Retinal pigment epithelial cell (primary cell): Measurements from ENCODE around the gene ALG2.
"Not testable (repeated sequence)": the region's sequence is repeated elsewhere in the genome, so short reads cannot be mapped to it uniquely, and the experiment has no call there.

ENCODE experiments used
- DNase-seq: peaks from one replicate; pipeline ENCODE4 v3.0.0-alpha.2; 2010; ENCODE audit warnings: low read depth
- H3K4me3 ChIP-seq: 2 replicates; pipeline ENCODE4 v1.5.1; 2011; ENCODE audit warnings: mild to moderate bottlenecking, low read length, control low read depth, moderate library complexity
- TF ChIP-seq, protein P1 (sequence below): conservative IDR thresholded peaks from 2 replicates; pipeline ENCODE4 v1.5.1; 2011; ENCODE audit warnings: low read depth, low read length, control low read depth, inconsistent platforms

Gene ALG2

DNA sequence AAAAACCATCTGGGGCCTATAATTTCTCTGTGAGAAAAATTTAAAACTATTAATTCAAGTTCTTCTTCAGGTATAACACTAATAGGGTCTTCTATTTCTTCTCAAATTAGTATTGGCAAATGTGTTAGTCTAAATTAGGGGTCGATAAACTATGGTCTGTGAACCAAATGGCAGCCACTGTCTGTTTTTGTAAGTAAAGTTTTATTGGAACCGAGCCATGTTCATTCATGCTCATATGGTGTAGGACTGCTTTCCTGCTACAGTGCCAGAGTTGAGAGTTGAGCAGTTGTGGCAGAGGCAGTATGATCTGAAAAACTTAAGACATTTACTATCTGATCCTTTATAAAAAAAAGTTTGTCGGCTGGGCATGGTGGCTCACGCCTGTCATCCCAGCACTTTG lies 29.4 kb upstream of the ALG2 start:
- no peak overlapping the region for H3K4me3 ChIP-seq
- TF ChIP-seq, protein P1, sequence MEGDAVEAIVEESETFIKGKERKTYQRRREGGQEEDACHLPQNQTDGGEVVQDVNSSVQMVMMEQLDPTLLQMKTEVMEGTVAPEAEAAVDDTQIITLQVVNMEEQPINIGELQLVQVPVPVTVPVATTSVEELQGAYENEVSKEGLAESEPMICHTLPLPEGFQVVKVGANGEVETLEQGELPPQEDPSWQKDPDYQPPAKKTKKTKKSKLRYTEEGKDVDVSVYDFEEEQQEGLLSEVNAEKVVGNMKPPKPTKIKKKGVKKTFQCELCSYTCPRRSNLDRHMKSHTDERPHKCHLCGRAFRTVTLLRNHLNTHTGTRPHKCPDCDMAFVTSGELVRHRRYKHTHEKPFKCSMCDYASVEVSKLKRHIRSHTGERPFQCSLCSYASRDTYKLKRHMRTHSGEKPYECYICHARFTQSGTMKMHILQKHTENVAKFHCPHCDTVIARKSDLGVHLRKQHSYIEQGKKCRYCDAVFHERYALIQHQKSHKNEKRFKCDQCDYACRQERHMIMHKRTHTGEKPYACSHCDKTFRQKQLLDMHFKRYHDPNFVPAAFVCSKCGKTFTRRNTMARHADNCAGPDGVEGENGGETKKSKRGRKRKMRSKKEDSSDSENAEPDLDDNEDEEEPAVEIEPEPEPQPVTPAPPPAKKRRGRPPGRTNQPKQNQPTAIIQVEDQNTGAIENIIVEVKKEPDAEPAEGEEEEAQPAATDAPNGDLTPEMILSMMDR, result no peak
- no peak for DNase-seq

DNA sequence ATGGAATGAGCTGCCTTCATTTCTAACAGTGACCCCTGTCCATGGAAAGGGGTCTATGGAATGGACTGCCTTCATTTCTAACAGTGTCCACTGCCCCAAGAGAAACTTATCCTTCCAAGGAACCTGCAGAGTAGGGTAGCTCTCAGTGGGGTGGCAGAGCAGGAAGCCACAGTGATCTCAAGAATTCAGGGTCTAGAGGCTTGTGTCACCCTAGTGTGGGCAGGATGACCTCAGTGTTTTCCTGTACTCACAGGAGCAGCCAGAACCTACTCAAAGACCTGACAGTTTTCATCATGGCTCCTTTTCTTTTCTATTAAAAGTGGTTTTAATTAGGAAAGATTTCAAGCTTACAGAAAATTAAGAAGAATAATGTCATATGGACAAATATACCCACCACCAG lies 27.9 kb upstream of the ALG2 start:
- TF ChIP-seq, protein P1, result no peak
- no peak for DNase-seq
- H3K4me3 ChIP-seq, result no peak overlapping the region

DNA sequence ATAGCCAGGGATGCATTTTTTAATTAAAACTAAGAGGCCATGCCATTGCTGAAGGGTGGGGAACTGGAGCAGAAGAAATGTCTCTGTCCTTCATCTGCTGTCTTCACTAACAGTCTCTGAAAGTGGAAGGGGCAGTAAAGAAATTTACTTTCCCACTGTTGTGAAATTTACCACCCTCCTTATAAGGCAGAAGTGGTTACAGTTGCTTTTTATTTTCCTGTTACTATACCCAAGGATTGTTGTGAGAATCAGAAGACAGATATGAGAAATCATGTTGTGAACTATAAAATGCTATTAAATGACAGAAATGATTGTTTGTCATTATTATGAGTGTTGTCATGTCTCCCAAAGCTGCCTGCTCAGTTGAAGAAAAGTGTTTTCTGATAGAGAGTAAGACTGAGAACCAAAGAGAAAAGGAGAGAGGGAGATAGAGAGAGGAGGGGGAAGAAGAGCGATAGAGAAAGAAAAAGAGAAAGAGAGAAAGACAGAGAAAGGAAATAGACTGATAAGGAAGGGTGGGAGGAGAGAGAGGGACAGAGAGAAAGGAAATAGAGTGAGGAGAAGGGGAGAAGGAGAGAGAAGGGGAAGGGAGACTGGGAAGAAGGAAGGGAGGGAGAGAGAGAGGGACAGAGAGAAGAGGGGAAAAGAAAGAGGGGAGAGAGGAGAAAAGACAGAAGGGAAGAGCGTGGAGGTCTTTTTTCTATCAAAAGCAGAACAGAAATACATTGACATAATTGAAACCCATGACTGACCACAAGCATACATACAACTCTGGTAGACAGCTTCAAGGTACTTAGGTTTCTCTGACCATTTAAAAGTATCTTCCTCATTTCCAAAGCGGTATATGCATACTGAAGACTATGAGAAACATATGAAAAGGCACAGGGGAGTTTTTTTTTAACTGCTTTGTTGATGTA lies 22.9 kb upstream of the ALG2 start:
- no peak for DNase-seq
- no peak overlapping the region for H3K4me3 ChIP-seq

DNA sequence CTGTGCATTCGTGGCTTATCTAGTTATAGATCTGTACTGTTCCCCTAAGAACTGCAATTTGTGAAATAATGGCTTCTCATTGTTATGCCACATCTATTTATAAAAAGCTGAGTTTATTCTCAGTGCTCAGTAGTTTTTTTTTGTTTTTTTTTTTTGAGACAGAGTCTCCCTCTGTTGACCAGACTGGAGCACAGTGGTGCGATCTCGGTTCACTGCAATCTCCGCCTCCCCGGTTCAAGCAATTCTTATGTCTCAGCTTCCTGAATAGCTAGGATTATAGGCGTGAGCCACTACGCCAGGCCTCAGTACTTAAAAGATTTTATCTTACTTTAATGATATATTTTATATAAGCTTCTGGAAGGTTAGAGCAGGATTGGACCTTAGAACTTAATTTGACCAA lies 19.4 kb upstream of the ALG2 start:
- H3K4me3 ChIP-seq, result no peak overlapping the region
- TF ChIP-seq, protein P1, result peak; percentile 53
- peak; percentile 59 for DNase-seq

More for the DNA sequence above, 22.9 kb upstream of the ALG2 start:
- TF ChIP-seq, protein P1, result no peak

DNA sequence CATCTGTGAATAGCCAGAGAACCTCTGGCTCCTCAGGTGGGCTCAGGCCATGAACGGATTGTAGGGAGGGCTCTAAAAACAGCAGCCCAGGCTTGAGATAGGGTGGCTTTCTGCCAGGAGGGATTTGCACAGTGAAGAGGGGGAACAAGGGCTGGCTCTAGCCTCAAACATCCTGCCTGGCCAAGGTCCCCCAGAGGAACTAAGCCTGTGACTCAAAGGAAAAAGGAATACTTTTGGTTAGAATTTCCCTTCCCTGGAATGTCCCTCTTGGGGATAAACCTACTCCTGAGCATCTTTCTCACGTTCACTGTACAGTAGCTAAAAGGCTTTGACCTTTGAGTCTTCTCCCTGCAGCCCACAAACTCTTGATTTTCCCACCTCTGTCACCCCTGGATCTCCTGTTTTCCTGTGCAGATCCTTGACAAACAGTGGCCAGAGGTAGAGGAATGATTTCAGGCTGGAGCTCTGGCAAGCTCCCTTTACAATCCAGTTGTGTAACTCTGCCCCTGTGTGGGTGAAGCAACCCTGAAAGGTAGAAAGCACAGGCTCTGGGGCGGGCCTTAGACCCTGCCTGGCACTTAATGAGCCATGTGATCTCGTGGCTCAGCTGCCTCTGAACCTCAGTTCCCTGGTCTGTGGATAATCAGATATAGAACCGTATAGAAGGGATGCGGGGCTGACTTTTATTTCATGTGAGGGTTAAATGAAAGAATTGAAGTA lies 17.8 kb upstream of the ALG2 start:
- no peak overlapping the region for H3K4me3 ChIP-seq
- TF ChIP-seq, protein P1, result no peak
- no peak for DNase-seq

DNA sequence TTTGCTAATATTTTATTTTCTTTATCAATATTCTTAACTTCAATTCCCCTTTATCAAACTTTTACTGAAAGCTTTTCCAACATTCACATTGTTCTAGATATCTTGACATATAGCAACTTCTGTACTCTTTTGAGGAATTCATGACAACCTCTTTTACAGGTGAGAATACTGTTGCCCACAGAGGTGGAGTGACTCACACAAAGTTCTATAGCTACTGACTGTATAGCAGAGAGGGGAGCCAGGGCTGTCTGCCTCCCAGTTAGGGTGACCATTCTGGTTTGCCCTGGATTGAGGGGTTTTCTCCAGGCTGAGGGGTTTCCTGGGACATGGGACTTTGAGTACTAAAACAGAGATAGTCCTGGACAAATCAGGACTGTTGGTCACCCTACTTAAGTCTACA lies 16.6 kb upstream of the ALG2 start:
- DNase-seq, result no peak
- TF ChIP-seq, protein P1, result no peak
- H3K4me3 ChIP-seq, result no peak overlapping the region

DNA sequence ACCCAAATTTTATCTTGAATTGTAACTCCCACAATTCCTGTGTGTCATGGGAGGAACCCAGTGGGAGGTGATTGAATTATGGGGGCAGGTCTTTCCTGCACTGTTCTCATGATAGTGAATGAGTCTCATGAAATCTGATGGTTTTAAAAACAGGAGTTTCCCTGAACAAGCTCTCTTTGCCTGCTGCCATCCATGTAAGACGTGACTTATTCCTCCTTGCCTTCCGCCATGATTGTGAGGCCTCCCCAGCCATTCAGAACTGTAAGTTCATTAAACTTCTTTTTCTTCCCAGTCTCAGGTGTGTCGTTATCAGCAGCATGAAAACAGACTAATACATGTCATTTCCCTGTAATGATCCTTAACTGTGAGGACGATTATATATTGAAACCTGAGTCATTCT lies 16.1 kb upstream of the ALG2 start:
- DNase-seq, result not testable (repeated sequence)

More for the DNA sequence above, 16.1 kb upstream of the ALG2 start:
- H3K4me3 ChIP-seq, result not testable (repeated sequence)
